Transverse colon (tissue), 4 donors: Measurements from ENCODE around the gene TRIM36.

Experiments used
- EP300 ChIP-seq: sonication (generic); formaldehyde crosslinking; IDR thresholded peaks from one replicate; pipeline ENCODE4 v1.6.1; 2017; ENCODE audit warnings: antibody characterized with exemption, low read depth
- POLR2A ChIP-seq: fragments of 450-650 bp; IDR thresholded peaks from one replicate; pipeline ENCODE4 v1.6.1; 2016; ENCODE audit warnings: antibody characterized with exemption, mild to moderate bottlenecking, moderate library complexity
- POLR2AphosphoS5 ChIP-seq, 3 donors: sonication (generic); formaldehyde crosslinking; IDR thresholded peaks; one replicate each; pipeline ENCODE4 v1.6.1; 2016; ENCODE audit warnings: antibody characterized with exemption in 3 of 3
- TF ChIP-seq, protein P1 (sequence below), 5 experiments: fragments of 200-600 bp in 3 of 5; fragments of 450-650 bp in 2 of 5; sonication (generic) in 3 of 5; IDR thresholded peaks; 1 replicate in 2 of 5; 2 replicates in 3 of 5; pipeline ENCODE4 v1.5.1; 2016 to 2017; ENCODE audit warnings: antibody characterized with exemption in 5 of 5, inconsistent platforms in 3 of 5, mild to moderate bottlenecking in 2 of 5, moderate library complexity in 1 of 5

DNA sequence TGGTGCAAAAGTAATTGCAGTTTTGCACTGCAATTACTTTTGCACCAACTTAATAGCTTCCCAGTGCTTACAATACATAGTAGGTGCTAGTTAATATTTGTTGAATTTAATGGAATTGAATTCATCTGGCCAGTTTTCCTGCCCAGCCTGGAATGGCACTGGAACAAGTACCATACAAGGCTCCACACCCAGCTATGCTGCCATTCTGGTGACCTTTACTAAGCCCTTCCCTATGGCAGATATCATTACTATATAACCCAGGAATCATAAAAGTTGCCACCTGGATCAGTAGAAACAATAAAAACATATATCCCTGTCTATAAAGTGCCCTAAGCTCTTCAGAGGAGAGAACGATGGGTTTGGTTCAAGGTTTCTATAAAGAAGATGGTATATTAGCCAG is 22.4 kb upstream of the TRIM36 start:
- peak in 1 of 3 donors; percentile 36 for TF ChIP-seq POLR2AphosphoS5 (IDR thresholded peaks at IDR 0.05)
- TF ChIP-seq, protein P1, sequence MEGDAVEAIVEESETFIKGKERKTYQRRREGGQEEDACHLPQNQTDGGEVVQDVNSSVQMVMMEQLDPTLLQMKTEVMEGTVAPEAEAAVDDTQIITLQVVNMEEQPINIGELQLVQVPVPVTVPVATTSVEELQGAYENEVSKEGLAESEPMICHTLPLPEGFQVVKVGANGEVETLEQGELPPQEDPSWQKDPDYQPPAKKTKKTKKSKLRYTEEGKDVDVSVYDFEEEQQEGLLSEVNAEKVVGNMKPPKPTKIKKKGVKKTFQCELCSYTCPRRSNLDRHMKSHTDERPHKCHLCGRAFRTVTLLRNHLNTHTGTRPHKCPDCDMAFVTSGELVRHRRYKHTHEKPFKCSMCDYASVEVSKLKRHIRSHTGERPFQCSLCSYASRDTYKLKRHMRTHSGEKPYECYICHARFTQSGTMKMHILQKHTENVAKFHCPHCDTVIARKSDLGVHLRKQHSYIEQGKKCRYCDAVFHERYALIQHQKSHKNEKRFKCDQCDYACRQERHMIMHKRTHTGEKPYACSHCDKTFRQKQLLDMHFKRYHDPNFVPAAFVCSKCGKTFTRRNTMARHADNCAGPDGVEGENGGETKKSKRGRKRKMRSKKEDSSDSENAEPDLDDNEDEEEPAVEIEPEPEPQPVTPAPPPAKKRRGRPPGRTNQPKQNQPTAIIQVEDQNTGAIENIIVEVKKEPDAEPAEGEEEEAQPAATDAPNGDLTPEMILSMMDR (IDR thresholded peaks at IDR 0.05) = no peak
- TF ChIP-seq POLR2A = no peak
- TF ChIP-seq EP300 = no peak
